IPS-15b (cell line): ENCODE measurements around the gene HPGD.

ENCODE experiments used
- H3K27me3 ChIP-seq: one replicate; pipeline ENCODE4 v1.6.1; 2013; ENCODE audit warnings: low read length; ENCODE audit not compliant: control insufficient read depth, insufficient read depth
- H3K36me3 ChIP-seq: one replicate; pipeline ENCODE4 v1.6.1; 2013; ENCODE audit warnings: low read length; ENCODE audit not compliant: control insufficient read depth, insufficient read depth
- H3K4me1 ChIP-seq: one replicate; pipeline ENCODE4 v1.6.1; 2013; ENCODE audit warnings: mild to moderate bottlenecking, low read length; ENCODE audit not compliant: control insufficient read depth, insufficient read depth
- H3K4me3 ChIP-seq: one replicate; pipeline ENCODE4 v1.5.1; 2013; ENCODE audit warnings: low read depth, low read length
- H3K9ac ChIP-seq: one replicate; pipeline ENCODE4 v1.6.1; 2013; ENCODE audit warnings: low read depth, mild to moderate bottlenecking, low read length
- H3K9me3 ChIP-seq: one replicate; pipeline ENCODE4 v1.6.1; 2013; ENCODE audit warnings: mild to moderate bottlenecking, low read length; ENCODE audit not compliant: control insufficient read depth, insufficient read depth

Gene HPGD

DNA sequence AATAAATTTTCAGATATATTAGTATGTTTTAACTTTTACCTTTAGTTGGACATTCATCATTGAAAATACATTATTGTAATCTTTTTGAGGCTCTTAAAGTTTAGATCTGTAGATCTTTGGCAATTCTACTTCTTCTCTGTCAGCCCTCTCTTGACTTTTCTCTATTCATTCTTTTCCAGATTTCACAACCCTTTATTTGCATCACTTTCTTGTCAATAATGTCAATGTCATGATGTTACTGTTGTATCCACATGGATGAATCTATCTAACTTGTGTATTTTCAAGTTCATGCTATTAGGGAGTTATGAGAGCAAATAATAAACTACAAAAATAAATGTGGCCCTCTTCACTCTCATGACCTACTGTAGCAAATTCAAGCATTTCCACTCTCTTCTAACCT lies 23.0 kb upstream of the HPGD start:
- H3K9me3 ChIP-seq: peaks cover 3% of the 10 kb centered on the region
- H3K27me3 ChIP-seq: no peaks in the 10 kb centered on the region
- H3K36me3 ChIP-seq: no peaks in the 10 kb centered on the region
- peaks cover 3% of the 10 kb centered on the region for H3K4me1 ChIP-seq
- no peak overlapping the region for H3K9ac ChIP-seq
- no peak overlapping the region for H3K4me3 ChIP-seq

DNA sequence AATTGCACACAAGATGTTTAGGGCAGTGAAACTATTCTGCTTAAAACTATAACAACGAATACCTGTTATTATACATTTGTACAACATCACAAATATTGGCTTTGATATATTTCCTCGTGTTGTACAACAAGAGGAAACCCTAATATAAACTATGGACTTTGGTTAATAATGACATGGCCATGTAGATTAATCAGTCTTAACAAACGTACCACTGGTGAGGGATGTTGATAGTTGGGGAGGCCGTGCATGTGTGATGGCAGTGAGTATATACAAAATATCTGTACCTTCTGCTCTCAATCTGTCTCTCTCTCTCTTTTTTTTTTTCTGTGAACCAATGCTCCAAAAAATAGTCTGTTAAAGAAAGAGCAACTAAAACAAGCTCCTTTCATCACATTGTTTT lies 22.2 kb upstream of the HPGD start:
- Histone ChIP-seq H3K9me3 (peaks cover 3% of the 10 kb centered on the region), H3K27me3 (no peaks in the 10 kb centered on the region), H3K9ac (no peak overlapping the region), H3K36me3 (no peaks in the 10 kb centered on the region), H3K4me1 (no peaks in the 10 kb centered on the region), H3K4me3 (no peak overlapping the region)

DNA sequence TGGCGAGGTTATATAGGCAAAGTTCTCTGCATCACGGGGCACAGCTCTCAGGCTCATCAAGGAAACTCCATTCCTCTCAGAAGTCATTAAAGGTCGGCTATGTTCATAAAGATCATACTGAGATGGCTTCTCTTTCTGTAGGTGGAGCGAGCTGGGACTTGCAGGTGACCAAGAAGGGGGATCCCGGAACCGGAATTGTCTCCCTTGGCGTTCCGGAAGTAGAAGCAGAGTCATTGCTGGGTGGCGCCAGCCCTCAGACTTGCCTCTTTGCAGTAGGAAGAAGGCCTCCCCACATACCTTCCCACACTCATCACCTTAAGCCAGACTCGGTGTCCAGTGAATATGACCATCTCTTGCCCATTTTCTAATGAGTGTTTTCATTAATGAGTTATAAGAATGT lies 17.9 kb upstream of the HPGD start:
- H3K4me3 ChIP-seq: no peak overlapping the region
- H3K9ac ChIP-seq: no peak overlapping the region

GRCh38 chr4:174539571-174539970 lies 17.3 kb upstream of the HPGD start:
- no peak overlapping the region for H3K4me3 ChIP-seq
- H3K9ac ChIP-seq: no peak overlapping the region
- no peaks in the 10 kb centered on the region for H3K36me3 ChIP-seq
- no peaks in the 10 kb centered on the region for H3K9me3 ChIP-seq
- H3K4me1 ChIP-seq: no peaks in the 10 kb centered on the region
- H3K27me3 ChIP-seq: no peaks in the 10 kb centered on the region

More for the DNA sequence above, 17.9 kb upstream of the HPGD start:
- Histone ChIP-seq H3K36me3 (no peaks in the 10 kb centered on the region), H3K9me3 (no peaks in the 10 kb centered on the region), H3K4me1 (no peaks in the 10 kb centered on the region), H3K27me3 (no peaks in the 10 kb centered on the region)

DNA sequence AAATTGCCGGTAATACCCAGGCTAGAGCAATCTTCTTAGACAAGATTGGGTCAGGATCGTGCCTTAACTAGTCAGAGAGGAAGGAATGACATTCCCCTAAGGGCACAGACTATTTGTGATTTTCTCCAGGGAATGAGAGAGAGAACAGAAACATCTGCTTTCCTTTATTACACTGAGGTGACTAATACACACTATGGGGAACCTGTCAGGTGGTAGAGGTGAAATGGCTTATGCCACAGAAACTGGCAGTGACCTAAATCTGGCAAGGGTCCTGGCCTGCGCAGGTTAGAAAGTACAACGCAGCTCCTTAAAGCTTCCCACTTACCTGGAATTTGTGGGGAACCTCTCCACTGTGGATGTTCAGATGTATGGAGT lies 16.6 kb upstream of the HPGD start:
- no peaks in the 10 kb centered on the region for H3K4me1 ChIP-seq
- H3K4me3 ChIP-seq: no peak overlapping the region
- no peak overlapping the region for H3K9ac ChIP-seq
- no peaks in the 10 kb centered on the region for H3K9me3 ChIP-seq
- H3K27me3 ChIP-seq: no peaks in the 10 kb centered on the region
- no peaks in the 10 kb centered on the region for H3K36me3 ChIP-seq

DNA sequence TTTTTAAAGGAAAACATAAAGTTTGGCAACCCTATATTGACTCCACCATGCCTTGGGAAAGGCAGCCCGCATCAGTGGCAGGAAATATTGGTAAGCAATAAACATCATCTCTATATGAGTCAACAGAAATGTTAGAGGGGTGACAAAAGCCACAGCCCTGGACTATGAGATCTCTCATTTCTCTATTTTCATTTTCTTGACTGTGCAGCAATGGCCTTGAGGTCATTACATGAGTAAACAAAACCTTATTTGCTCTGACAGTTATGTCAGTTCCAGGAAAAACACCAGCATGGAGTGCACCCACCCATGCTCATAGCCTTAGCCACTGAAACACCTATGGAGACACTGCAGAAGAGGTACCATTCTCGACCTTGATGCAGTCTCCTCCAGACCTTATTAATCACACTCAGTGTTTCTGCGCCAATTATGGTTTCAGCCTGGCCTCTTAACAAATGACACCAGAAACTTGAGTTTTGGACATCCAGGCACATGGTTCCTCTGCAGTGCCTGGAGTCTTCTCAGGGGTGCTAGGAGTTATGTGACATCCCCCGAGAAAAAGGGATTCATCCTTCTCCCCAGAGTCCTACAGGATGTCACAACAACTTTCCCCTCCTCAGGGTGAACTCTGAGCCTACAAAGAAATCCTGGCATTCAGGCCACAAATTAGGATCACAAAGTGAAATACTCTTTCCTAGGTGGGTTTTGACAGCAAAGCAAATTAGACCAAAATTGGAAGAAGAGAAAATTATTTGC lies 16.0 kb upstream of the HPGD start:
- Histone ChIP-seq H3K36me3 (no peaks in the 10 kb centered on the region), H3K4me3 (no peak overlapping the region), H3K9ac (no peak overlapping the region), H3K27me3 (no peaks in the 10 kb centered on the region), H3K4me1 (no peaks in the 10 kb centered on the region), H3K9me3 (no peaks in the 10 kb centered on the region)

DNA sequence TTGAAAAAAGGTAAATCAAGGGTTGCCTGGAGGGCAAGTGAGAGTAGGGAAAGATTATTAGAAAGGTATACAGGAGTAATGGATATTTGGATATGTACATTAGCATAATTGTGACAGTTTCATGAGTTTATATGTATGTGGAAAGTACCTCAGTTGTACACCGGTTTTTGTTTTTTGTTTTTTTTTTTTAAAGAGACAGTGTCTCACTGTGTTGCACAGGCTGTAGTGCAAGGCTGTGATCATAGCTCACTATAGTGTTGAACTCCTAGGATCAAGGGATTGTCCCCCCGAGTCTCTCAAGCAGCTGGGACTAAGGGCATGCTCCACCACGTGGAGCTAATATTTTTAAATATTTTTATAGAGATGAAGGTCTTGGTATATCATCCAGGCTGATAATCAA lies 15.3 kb upstream of the HPGD start:
- no peaks in the 10 kb centered on the region for H3K9me3 ChIP-seq
- no peaks in the 10 kb centered on the region for H3K36me3 ChIP-seq
- H3K4me3 ChIP-seq: no peak overlapping the region
- H3K4me1 ChIP-seq: no peaks in the 10 kb centered on the region
- H3K9ac ChIP-seq: no peak overlapping the region
- no peaks in the 10 kb centered on the region for H3K27me3 ChIP-seq

GRCh38 chr4:174534461-174534860 lies 12.2 kb upstream of the HPGD start:
- no peaks in the 10 kb centered on the region for H3K27me3 ChIP-seq
- no peaks in the 10 kb centered on the region for H3K9me3 ChIP-seq
- H3K36me3 ChIP-seq: no peaks in the 10 kb centered on the region
- H3K4me3 ChIP-seq: no peak overlapping the region
- no peak overlapping the region for H3K9ac ChIP-seq
- H3K4me1 ChIP-seq: no peaks in the 10 kb centered on the region

GRCh38 chr4:174532445-174532844 lies 10.2 kb upstream of the HPGD start:
- Histone ChIP-seq H3K4me1 (no peaks in the 10 kb centered on the region), H3K36me3 (no peaks in the 10 kb centered on the region), H3K4me3 (no peak overlapping the region), H3K9me3 (no peaks in the 10 kb centered on the region), H3K27me3 (no peaks in the 10 kb centered on the region), H3K9ac (no peak overlapping the region)

- no peaks in the 10 kb centered on the region for H3K9me3 ChIP-seq
- no peaks in the 10 kb centered on the region for H3K36me3 ChIP-seq
- no peak overlapping the region for H3K9ac ChIP-seq
- H3K4me3 ChIP-seq: no peak overlapping the region
- no peaks in the 10 kb centered on the region for H3K27me3 ChIP-seq
- no peaks in the 10 kb centered on the region for H3K4me1 ChIP-seq
Observed at GRCh38 chr4:174531486-174531885, 9.2 kb upstream of the HPGD start.

- H3K9ac ChIP-seq: no peak overlapping the region
- peaks cover 4% of the 10 kb centered on the region for H3K27me3 ChIP-seq
- H3K9me3 ChIP-seq: no peaks in the 10 kb centered on the region
- H3K36me3 ChIP-seq: no peaks in the 10 kb centered on the region
- no peak overlapping the region for H3K4me3 ChIP-seq
- H3K4me1 ChIP-seq: peaks cover 3% of the 10 kb centered on the region
Observed at GRCh38 chr4:174528226-174528625, 5.9 kb upstream of the HPGD start.

GRCh38 chr4:174526731-174527130 lies 4.4 kb upstream of the HPGD start:
- H3K4me3 ChIP-seq: no peak overlapping the region
- H3K9me3 ChIP-seq: no peaks in the 10 kb centered on the region

More at GRCh38 chr4:174526731-174527130, 4.4 kb upstream of the HPGD start:
- no peaks in the 10 kb centered on the region for H3K36me3 ChIP-seq
- H3K27me3 ChIP-seq: peaks cover 16% of the 10 kb centered on the region
- no peak overlapping the region for H3K9ac ChIP-seq
- peaks cover 3% of the 10 kb centered on the region for H3K4me1 ChIP-seq
